IMR-90 (cell line): ENCODE data around the gene SCD. TPM values are rescaled to one million over a fixed set of nuclear protein-coding genes. Genes with fewer than 3 reads are reported as not detected.

Experiments
- ATAC-seq: fragments of 200-7000 bp; cut with Tn5 transposase; 2 replicates; pipeline ENCODE4 v1.9.1; 2020; ENCODE audit warnings: low read depth, mild to moderate bottlenecking, moderate library complexity
- BruUV-seq: library from RNA; stranded (reverse); fragments of 400-500 nt; replicated peaks from 2 replicates; lab custom pipeline; 2021; lab: Mats Ljungman, UMichigan
- CTCF ChIA-PET: fragments of 300-600 bp; formaldehyde crosslinking; extraction: SDS; loops from one replicate; lab custom pipeline; 2021; ENCODE audit warnings: antibody characterized with exemption; lab: Yijun Ruan, JAX
- POLR2A ChIA-PET: fragments of 300-600 bp; sonication (Branson Sonifier 250); formaldehyde crosslinking; loops from one replicate; lab custom pipeline; 2022; ENCODE audit warnings: antibody characterized with exemption; ENCODE audit not compliant: unreplicated experiment; lab: Charles Lee
- DNase-seq: peaks from one replicate; pipeline ENCODE4 v3.0.0; 2013
- H2AFZ ChIP-seq: replicated peaks from 2 replicates; pipeline ENCODE3; 2013; ENCODE audit warnings: low read length, mild to moderate bottlenecking; ENCODE audit not compliant: poor library complexity
- H2AK5ac ChIP-seq: 2 replicates; pipeline ENCODE4 v1.6.1; 2013; ENCODE audit warnings: low read depth, low read length, inconsistent platforms
- H2AK9ac ChIP-seq: replicated peaks from 2 replicates; pipeline ENCODE3; 2013; ENCODE audit warnings: mild to moderate bottlenecking, low read depth, low read length, moderate library complexity; ENCODE audit not compliant: poor library complexity
- H2BK120ac ChIP-seq: 2 replicates; pipeline ENCODE4 v1.6.1; 2013; ENCODE audit warnings: low read depth, low read length, inconsistent platforms
- H2BK15ac ChIP-seq: 3 replicates; pipeline ENCODE4 v1.6.1; 2013; ENCODE audit warnings: low read depth, low read length, inconsistent platforms
- H2BK20ac ChIP-seq: 2 replicates; pipeline ENCODE4 v1.6.1; 2013; ENCODE audit warnings: low read depth, mild to moderate bottlenecking, inconsistent platforms, low read length, moderate library complexity
- H2BK5ac ChIP-seq: 2 replicates; pipeline ENCODE4 v1.6.1; 2013; ENCODE audit warnings: mild to moderate bottlenecking, low read depth, low read length, inconsistent platforms; ENCODE audit not compliant: poor library complexity, severe bottlenecking
- H3K14ac ChIP-seq: replicated peaks from 2 replicates; pipeline ENCODE4 v1.6.1; 2013; ENCODE audit warnings: low read depth, low read length, inconsistent platforms
- H3K18ac ChIP-seq: 2 replicates; pipeline ENCODE4 v1.6.1; 2013; ENCODE audit warnings: low read depth, low read length, control low read depth
- H3K23ac ChIP-seq: 2 replicates; pipeline ENCODE4 v1.6.1; 2013; ENCODE audit warnings: low read depth, low read length, inconsistent platforms
- H3K27ac ChIP-seq: 2 replicates; pipeline ENCODE4 v1.5.1; 2013; ENCODE audit warnings: mild to moderate bottlenecking, control low read depth, low read length; ENCODE audit not compliant: insufficient read depth
- H3K27me3 ChIP-seq: 2 replicates; pipeline ENCODE4 v1.6.1; 2013; ENCODE audit warnings: low read length; ENCODE audit not compliant: control insufficient read depth, insufficient read depth
- H3K36me3 ChIP-seq: 2 replicates; pipeline ENCODE4 v1.6.1; 2013; ENCODE audit warnings: low read length, mixed read lengths; ENCODE audit not compliant: control insufficient read depth, insufficient read depth
- H3K4ac ChIP-seq: 2 replicates; pipeline ENCODE4 v1.6.1; 2013; ENCODE audit warnings: low read depth, low read length, inconsistent platforms
- H3K4me1 ChIP-seq: 2 replicates; pipeline ENCODE4 v1.6.1; 2013; ENCODE audit warnings: low read length, mixed read lengths; ENCODE audit not compliant: control insufficient read depth, insufficient read depth
- H3K4me2 ChIP-seq: 2 replicates; pipeline ENCODE4 v1.6.1; 2013; ENCODE audit warnings: low read depth, mild to moderate bottlenecking, control low read depth, low read length, moderate library complexity
- H3K4me3 ChIP-seq: 2 replicates; pipeline ENCODE4 v1.5.1; 2013; ENCODE audit warnings: low read depth, mild to moderate bottlenecking, control low read depth, low read length, moderate library complexity; ENCODE audit not compliant: insufficient read depth
- H3K56ac ChIP-seq: 2 replicates; pipeline ENCODE4 v1.6.1; 2013; ENCODE audit warnings: low read length, inconsistent platforms; ENCODE audit not compliant: insufficient read depth; ENCODE audit errors: extremely low read depth
- H3K79me1 ChIP-seq, 2 experiments: 2 replicates each; pipeline ENCODE4 v1.6.1; 2013; ENCODE audit warnings: low read length in 2 of 2, inconsistent platforms in 1 of 2, low read depth in 1 of 2
- H3K9ac ChIP-seq: 2 replicates; pipeline ENCODE4 v1.6.1; 2013; ENCODE audit warnings: low read depth, low read length, control low read depth
- H3K9me1 ChIP-seq: 2 replicates; pipeline ENCODE4 v1.6.1; 2013; ENCODE audit warnings: low read length, inconsistent platforms; ENCODE audit not compliant: insufficient read depth
- H3K9me3 ChIP-seq: 2 replicates; pipeline ENCODE4 v1.6.1; 2013; ENCODE audit warnings: low read length; ENCODE audit not compliant: control insufficient read depth, insufficient read depth
- H4K20me1 ChIP-seq: 2 replicates; pipeline ENCODE4 v1.6.1; 2013; ENCODE audit warnings: low read length, inconsistent platforms; ENCODE audit not compliant: insufficient read depth
- H4K5ac ChIP-seq: 2 replicates; pipeline ENCODE4 v1.6.1; 2013; ENCODE audit warnings: mild to moderate bottlenecking, low read depth, low read length, control low read depth
- H4K8ac ChIP-seq, 2 experiments: 2 replicates each; pipeline ENCODE4 v1.6.1; 2013; ENCODE audit warnings: low read depth in 2 of 2, low read length in 2 of 2, control low read depth in 1 of 2, inconsistent platforms in 1 of 2
- H4K91ac ChIP-seq: 2 replicates; pipeline ENCODE4 v1.6.1; 2013; ENCODE audit warnings: low read depth, low read length, inconsistent platforms; ENCODE audit not compliant: insufficient read depth
- CHD1 ChIP-seq: IDR thresholded peaks from 2 replicates; pipeline ENCODE4 v1.6.1; 2012; ENCODE audit warnings: low read depth, low read length, improper control_type of control experiment
- POLR2A ChIP-seq: IDR thresholded peaks from 2 replicates; pipeline ENCODE4 v1.6.1; 2012; ENCODE audit warnings: mild to moderate bottlenecking, low read depth, low read length
- RCOR1 ChIP-seq: IDR thresholded peaks from 2 replicates; pipeline ENCODE4 v1.6.1; 2012; ENCODE audit warnings: mild to moderate bottlenecking, low read length, improper control_type of control experiment; ENCODE audit not compliant: insufficient replicate concordance
- WGBS, 2 experiments: methylation state at CpG; one replicate each; pipeline versions ENCODE4 v1.1.5 to v1.1.7; 2013; ENCODE audit warnings: missing lambda C conversion rate in 2 of 2; ENCODE audit not compliant: insufficient read length in 1 of 2; ENCODE audit errors: extremely low coverage in 2 of 2; 5-methylcytosine and 5-hydroxymethylcytosine counted together
- dilution Hi-C: fragments of 300-500 bp; cut with HindIII; formaldehyde crosslinking; loops from one replicate; pipeline ENCODE4 v1.14.3; 2018; ENCODE audit warnings: low sequenced_read_pairs; ENCODE audit not compliant: unreplicated experiment
- in situ Hi-C: fragments of 300-500 bp; cut with MboI; formaldehyde crosslinking; loops from 3 replicates; pipeline ENCODE4 v1.14.3; 2019; ENCODE audit warnings: low sequenced_read_pairs, inconsistent platforms, mixed read lengths
- intact Hi-C: fragments of 100-400 bp; cut with micrococcal nuclease; formaldehyde crosslinking; loops from 2 replicates; pipeline ENCODE4 v1.10.0; 2022
- polyA plus RNA-seq, 3 experiments: library from polyadenylated mRNA; depleted of rRNA; stranded (reverse); fragments of >200 nt; gene quantifications; 2 replicates each; pipeline ENCODE4 v1.2.3, GENCODE V29; 2012; ENCODE audit warnings: low replicate concordance in 1 of 3
- total RNA-seq: library from RNA; depleted of rRNA; stranded (reverse); fragments of >200 nt; gene quantifications from 2 replicates; pipeline ENCODE4 v1.2.3, GENCODE V29; 2012
- TF ChIP-seq, protein P1 (sequence below): fragments of 150-350 bp; IDR thresholded peaks from 2 replicates; pipeline ENCODE4 v1.6.1; 2016; ENCODE audit warnings: low read depth, mild to moderate bottlenecking, low read length, moderate library complexity, borderline replicate concordance

The SCD gene
- total and polyA plus RNA-seq, 2 of the 4 experiments (the other 2 are of a cell fraction): 50.7 to 65.1 TPM

DNA sequence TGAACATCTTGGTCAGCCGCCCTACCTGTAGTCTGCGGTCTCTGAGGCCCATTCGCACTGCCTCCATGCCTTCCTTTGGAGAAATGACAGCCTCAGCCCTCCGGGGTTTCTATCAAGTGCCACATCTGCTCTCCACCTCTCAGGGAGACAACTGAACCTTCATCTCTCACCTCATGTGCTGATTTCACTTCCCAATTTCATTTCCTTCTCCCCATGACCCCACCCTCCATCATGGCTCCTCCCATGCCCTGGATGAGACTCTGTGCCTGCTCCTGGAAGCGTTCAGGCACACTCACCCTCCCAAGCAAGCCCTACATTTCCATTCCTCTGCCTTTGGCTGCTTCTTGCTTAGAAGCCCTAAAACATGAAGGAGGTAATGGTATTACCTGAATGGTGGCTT is 7.8 kb upstream of the SCD start:
- Histone ChIP-seq H3K23ac (no peak overlapping the region), H2BK20ac (no peak overlapping the region), H3K36me3 (no peaks in the 10 kb centered on the region), H3K79me1 (no peaks in the 10 kb centered on the region), H2AK9ac (no peak overlapping the region), H2BK120ac (no peak overlapping the region), H3K27ac (no peak overlapping the region), H3K14ac (no peak overlapping the region), H2AK5ac (no peak overlapping the region), H4K91ac (peak overlapping the region; percentile 32; the same call in 1 of the 2 replicates), H2BK5ac (no peak overlapping the region), H2BK15ac (no peak overlapping the region), H3K56ac (no peak overlapping the region), H3K9me1 (no peaks in the 10 kb centered on the region), H3K4me3 (no peak overlapping the region), H3K9ac (no peak overlapping the region), H3K9me3 (no peaks in the 10 kb centered on the region; the same call in 1 of the 2 replicates), H4K20me1 (no peaks in the 10 kb centered on the region; the same call in 1 of the 2 replicates), H2AFZ (no peak overlapping the region), H3K18ac (no peak overlapping the region), H3K27me3 (peaks cover 15% of the 10 kb centered on the region), H4K8ac (no peak overlapping the region), H3K4me2 (no peak overlapping the region), H3K4ac (no peak overlapping the region), H4K5ac (no peak overlapping the region), H3K4me1 (peaks cover 8% of the 10 kb centered on the region; the same call in 1 of the 2 replicates)
- in situ Hi-C loops: loop anchor here (25.0 kb wide), 1 partner anchor 548 kb away; no protein-coding TSS in a partner anchor
- dilution Hi-C loops: no loop called here
- TF ChIP-seq CHD1: no peak
- TF ChIP-seq POLR2A: no peak
- no peak for TF ChIP-seq RCOR1
- TF ChIP-seq, protein P1, sequence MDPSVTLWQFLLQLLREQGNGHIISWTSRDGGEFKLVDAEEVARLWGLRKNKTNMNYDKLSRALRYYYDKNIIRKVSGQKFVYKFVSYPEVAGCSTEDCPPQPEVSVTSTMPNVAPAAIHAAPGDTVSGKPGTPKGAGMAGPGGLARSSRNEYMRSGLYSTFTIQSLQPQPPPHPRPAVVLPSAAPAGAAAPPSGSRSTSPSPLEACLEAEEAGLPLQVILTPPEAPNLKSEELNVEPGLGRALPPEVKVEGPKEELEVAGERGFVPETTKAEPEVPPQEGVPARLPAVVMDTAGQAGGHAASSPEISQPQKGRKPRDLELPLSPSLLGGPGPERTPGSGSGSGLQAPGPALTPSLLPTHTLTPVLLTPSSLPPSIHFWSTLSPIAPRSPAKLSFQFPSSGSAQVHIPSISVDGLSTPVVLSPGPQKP: no peak
- CTCF ChIA-PET: interaction anchor here (1.4 to 2.1 kb wide), 2 partner anchors 92 to 93 kb away, joined by 4 to 11 read pairs; no protein-coding TSS in a partner anchor
- no peak for ATAC-seq
- POLR2A ChIA-PET: no interaction called here
- WGBS, 2 experiments: 48% methylated on average over 4 of the region's 5 CpGs; no CpG with 5 or more reads in 1 of the 2 experiments
- BruUV-seq: no TSS peak
- DNase-seq: no peak
- intact Hi-C loops: no loop called here
